ENCODE data around the gene SLC44A4.
A peak's percentile ranks its signal among the peaks of the same experiment; 100 is the strongest.

The SLC44A4 gene

DNA sequence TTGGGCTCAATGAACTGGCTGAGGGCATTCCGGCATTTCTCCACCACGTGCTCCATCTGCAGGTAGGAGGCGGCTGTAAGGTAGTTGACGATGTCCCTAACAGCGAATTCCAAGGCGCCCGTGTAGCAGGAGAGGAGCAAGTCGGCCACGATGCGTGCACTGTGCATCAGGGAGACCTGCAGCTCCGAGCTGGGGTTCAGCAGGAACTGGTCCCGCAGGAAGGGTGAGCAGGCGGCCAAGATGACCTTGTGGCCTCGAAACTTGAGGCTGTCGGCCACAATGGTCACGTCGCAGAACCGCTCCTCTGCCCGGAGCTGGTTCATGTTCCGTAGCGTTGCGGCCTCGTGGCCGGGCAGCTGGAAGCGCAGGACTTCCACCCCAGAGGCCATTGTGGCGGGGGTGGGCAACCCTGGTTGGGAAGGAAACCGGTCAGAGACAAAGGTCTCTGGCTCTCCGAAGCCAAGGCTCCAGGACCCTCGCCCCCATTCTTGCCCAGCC is 22.2 kb upstream of the SLC44A4 start:
- DNase-seq: no peak

- no peak for DNase-seq
These were observed 21.3 kb upstream of the SLC44A4 start for GRCh38 chr6:31899882-31900722.

GRCh38 chr6:31899215-31899614 is 20.4 kb upstream of the SLC44A4 start:
- DNase-seq: no peak

- DNase-seq: no peak
These were observed 19.7 kb upstream of the SLC44A4 start for GRCh38 chr6:31898383-31899011.

DNA sequence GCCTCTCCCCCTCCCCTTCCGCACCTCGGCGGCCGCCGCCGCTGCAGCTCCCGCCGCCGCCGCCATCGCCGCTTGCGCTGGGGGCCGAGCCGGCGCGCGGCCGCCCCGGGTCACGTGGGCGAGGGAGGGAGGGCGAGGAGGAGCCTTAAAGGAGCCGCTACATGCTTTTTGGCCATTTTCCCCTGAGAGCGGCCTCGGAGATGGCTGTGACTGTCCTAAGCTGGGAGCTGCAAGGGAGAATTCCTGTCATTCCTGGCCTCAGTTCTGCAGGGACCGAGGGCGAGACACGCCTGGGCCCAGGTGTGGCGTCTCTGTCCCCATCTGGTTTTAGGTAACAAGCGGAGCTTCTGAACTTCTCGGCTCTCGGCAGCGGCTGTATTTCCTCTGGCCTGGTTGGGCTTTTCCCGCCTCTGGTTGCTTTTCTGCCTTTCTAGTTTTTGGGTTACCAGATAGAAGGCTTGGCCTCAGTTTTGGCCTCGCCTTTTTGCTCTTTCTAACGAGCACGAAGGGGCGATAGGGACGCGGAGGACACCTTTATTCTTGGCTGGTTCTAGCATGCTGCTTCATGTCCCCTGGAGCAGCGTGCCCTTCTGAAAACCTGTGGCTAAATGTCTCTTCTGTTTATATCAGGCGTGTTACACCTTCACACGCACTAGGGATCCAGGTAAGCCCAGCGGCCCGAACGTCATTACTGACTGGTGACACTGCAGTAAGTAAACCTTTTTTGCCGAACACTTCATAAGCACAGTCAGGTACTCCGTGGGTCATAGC is 19.0 kb upstream of the SLC44A4 start, which contains the start of gene EHMT2:
Gene EHMT2 (minus strand): TSS at position 87 of the 771 bp plus-strand sequence. CDS start 21 bp downstream, at position 66.
- peak; percentile 65 for DNase-seq

- no peak for DNase-seq
These were observed 18.2 kb upstream of the SLC44A4 start for GRCh38 chr6:31896856-31897611.

DNA sequence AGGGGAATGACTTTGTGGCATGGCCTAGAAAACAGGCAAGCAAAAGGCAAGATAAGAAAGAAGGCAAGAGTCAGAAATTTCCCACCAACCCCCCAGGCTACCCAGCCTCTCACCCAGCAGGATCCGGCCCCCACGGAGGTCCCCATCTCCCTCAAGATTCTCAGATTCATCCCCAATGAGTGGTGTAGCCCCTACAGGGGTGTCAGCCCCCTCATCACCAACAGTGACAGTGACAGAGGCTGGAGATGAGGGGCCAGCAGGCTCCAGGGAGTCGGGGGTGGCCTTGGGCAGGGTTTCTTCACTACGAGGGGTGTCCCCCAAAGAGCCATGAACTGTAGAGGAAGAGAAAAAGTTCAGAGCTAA is 17.7 kb upstream of the SLC44A4 start:
- DNase-seq: no peak

DNA sequence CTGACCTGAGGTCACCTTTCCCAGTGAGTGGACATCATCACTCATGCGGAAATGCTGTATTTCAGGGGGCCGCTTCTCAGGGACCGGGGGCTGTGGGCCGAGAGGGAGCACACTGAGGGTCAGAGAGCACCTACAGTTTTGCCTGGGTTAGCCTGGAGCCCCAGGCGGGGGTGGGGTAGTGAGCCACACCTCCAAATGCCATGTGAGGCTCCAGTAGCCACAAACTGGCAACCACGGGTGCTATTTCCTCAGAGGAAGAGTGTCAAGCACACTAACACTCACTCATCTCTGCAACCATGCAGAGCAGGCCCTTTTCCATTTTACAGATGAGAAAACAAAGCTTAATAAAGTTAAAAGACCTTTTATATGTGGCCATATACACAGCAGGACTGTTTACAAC is 14.0 kb upstream of the SLC44A4 start:
- no peak for DNase-seq

DNA sequence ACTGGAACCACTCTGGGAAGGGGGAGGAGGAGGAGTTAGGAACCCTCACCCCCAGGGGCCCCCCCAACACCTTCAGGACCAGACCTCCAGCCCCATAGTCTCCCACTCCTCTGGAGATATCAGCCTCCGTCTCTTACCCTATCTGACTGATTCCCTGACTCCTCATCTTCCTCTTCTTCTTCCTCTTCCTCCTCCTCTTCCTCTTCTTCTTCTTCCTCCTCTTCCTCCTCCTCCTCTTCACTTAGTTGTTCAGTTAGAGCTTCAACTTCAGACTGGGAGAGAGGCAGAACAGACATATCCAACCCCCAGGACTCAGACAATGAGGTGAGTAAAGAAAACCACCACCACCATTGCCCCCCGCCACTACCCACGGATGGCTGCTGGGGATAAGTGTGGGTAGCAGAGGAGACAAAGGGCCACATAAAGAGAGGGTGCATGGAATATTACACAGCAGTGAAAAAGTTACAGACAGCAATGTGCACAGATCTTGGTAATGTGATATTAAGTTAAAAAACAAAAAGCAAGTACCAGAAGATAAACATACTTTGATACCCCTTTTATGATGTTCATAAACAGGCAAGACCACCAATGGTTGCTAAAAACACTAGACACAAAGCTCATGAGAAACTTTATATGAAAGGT is 10.7 kb upstream of the SLC44A4 start:
- no peak for DNase-seq

DNA sequence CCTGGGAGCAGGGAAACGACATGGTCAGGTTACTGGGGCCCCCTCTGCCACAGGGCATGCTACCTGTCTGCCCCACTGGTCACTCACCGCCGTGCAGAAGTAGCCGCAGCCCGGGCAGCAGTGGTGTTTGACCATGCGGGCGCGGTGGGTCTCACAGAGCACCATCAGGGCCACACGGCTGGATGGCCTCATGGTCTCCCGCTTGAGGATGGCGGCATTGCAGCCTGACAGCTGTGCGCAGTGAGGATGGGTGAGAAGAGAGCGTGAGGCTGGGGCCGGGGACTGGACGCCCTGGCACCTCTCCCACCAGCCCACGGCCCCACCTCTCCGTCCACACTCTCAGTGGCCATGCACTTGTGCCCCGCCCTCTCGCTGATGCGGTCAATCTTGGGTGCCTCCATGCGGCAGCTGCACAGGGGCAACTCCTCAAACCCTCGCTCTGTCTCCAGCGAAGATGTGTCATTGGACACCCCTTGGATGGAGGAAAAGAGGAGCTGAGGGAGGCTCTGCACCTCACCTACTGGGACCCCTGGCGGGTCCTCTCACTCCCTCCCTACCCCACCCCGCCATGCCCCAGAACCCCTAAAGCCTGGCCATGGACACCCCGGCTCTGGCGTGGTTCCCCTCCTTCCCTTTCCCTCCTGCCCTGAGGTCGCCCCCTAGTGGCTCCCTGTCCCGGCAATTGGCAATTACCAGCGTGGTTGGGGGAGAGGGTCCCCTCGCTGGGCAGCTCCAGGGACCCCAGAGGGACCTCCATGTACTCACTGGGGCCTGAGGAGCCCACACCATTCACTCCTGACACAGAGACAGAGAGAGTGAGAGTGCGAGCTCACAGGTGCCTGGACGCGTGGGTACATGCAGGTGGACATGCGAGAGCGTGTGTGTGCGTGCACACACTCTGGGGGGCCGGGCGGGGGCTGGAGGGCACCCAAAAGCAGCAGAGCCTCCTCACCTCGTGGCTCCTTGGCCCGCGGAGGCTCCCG is 9.8 kb upstream of the SLC44A4 start:
- DNase-seq: no peak

DNA sequence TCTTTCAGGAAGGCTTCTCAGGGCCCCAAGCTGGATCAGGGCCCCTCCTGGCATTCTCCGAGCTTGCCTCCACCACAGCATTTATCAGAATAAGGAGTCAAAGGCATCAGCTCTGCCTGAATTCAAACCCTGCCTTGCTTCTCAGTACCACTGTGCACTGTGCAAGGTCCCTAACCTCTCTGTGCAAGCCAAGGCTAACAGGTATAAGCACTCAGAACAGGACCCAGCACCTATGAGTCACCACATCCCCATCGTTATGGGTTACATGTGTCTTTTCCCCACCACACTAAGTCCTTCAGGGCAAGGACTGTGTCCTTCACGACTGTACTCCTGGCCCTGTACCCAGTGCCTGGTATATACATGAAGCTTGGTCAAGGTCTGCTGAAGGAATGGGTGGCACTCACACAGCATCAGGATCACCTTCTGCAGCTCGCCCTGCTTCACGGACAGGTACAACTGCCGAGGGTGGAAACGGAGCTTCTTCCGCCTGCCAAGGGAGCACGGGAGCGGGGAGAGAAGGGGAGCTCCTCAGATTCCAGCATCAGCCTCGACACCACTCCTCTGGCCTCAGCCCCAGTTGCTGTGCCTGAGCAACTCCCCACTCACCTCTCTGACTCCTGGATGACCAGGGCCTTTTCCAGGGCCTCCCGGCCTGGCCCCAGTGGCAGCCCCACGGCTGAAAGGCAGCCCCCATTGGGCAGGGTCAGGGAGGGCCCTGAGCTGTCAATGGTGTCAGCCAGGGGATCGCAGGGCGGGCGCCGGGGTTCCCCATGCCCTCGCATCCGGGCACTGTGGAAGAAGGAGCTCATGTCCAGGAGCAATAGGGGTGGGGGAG is 8.6 kb upstream of the SLC44A4 start:
- no peak for DNase-seq

GRCh38 chr6:31886541-31886991 is 7.8 kb upstream of the SLC44A4 start:
- DNase-seq: no peak

GRCh38 chr6:31884528-31885035 is 5.8 kb upstream of the SLC44A4 start:
- no peak for DNase-seq

DNA sequence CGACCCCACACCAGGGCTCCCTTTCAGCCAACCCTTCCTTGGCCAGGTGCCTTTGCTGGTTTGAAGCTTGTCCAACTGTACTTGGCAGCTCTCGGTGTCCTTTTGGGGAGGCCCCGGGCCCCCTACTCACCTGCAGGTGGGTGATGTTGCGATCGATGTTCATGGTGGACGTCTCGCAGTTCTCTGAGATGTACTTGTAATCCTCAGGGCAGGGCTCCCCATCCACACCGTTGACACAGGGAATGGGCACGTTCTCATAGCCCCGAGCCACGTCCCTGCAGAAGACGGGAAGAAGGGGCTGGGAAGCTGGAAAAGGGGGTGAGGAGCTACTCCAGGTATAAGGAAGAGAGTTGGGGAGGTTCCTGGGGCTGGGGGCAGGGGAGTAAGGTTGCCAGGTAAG is 4.9 kb upstream of the SLC44A4 start:
- DNase-seq: no peak

- DNase-seq: no peak
These were observed 3.5 kb upstream of the SLC44A4 start for GRCh38 chr6:31882344-31882743.

- DNase-seq: no peak
These were observed 2.5 kb upstream of the SLC44A4 start for GRCh38 chr6:31881136-31881859.

DNA sequence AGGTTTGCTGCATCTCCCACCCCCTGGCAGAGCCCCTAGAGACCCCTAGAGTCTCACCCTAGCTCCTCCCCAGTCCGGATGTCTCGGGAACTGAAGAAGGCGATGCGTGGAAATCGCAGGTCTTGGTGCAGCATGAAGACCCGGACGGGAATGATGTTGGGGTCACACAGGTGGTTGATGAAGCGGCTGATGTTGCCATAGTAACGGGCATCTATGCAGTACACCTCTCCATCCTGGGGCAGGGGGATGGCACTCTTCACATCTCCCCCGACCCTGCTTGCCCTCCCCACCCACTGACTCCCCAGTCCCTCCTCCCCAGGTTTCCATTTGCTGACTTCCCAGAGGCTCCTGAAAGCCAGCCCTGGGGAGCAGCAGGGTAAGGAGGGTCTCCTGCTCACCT is 1.8 kb upstream of the SLC44A4 start:
- no peak for DNase-seq

GRCh38 chr6:31879901-31880300 is 1.1 kb upstream of the SLC44A4 start:
- DNase-seq: no peak

DNA sequence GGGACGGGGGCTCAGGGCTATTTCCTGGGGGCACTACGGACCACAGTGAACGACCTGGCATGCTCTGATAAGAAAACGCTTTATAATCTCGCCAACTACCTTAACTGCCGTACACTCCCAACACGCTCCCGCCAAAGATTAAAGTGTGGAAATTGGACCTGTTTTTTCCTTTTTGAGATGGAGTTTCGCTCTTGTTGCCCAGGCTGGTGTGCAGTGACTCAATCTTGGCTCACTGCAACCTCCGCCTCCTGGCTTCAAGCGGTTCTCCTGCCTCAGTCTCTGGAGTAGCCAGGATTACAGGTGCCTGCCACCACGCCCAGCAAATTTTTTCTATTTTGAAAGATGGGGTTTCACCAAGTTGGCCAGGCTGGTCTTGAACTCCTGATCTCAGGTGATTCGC is 346 bp upstream of the SLC44A4 start:
- no peak for DNase-seq
